Astrocyte of the spinal cord (primary cell): ENCODE data around the gene BCLAF1.
A peak's percentile ranks its signal among the peaks of the same experiment; 100 is the strongest.

Experiments
- DNase-seq: peaks from one replicate; pipeline ENCODE4 v3.0.0; 2011; ENCODE audit warnings: low read depth, low spot score
- H3K4me3 ChIP-seq: 2 replicates; pipeline ENCODE4 v1.5.1; 2011; ENCODE audit warnings: low read depth, mild to moderate bottlenecking, low read length, moderate library complexity
- CTCF ChIP-seq: IDR thresholded peaks from 2 replicates; pipeline ENCODE4 v1.5.1; 2012; ENCODE audit warnings: low read depth, mild to moderate bottlenecking, low read length, inconsistent platforms
- in situ Hi-C: cut with HindIII; loops from 2 replicates; pipeline ENCODE4 v1.10.0; 2017; ENCODE audit warnings: low sequenced_read_pairs

BCLAF1 gene

GRCh38 chr6:136334465-136334846, 44.8 kb upstream of the BCLAF1 start:
- in situ Hi-C loops: no loop called here
- no peak for DNase-seq
- no peak overlapping the region for H3K4me3 ChIP-seq
- no peak for TF ChIP-seq CTCF

DNA sequence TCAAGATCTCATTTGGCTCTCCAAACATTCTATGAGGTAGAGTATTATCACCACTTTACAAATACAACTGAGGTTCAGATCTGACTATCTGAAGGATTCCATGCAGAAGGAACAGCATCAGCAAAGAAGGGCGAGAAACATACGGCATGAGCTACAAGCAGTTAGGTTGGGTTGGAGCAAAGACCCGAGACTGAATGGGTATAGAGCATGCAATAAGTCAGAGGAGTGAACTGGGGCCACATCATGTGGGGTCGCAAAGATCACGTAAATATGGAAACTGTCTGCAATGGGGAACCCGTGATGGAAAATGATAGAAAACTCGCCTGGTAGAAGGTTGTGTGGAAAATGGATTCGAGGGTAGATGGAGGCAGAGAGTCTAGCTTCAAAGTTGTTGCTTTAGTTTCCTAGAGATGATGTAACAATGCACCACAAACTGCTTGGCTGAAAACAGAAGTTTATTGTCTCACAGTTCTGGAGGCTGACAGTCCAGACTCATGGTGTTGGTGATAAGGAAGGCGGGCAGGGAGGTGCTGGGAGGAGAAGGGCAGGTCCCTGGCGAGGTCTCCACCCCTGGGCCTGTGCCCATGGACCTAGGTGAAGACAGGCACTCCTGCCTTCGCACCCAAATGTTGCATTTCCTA, 44.3 kb upstream of the BCLAF1 start:
- no peak for TF ChIP-seq CTCF
- in situ Hi-C loops: no loop called here
- no peak overlapping the region for H3K4me3 ChIP-seq
- no peak for DNase-seq

DNA sequence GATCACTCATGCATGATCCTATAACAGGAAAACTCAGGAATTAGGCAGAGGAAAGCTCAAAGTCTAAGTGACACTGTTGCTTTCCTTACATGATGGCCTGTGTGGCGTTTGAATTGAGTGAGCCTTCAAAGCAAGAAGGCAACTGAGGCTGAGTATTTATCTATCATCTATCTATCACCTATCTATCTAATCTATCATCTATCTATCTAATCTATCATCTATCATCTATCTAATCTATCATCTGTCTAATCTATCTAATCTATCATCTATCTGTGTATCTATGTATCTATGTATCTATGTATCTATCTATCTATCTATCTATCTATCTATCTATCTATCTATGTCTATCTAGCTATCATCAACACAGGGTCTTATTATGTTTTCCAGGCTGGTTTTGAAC, 41.8 kb upstream of the BCLAF1 start:
- in situ Hi-C loops: no loop called here
- no peak overlapping the region for H3K4me3 ChIP-seq
- TF ChIP-seq CTCF: no peak
- no peak for DNase-seq

DNA sequence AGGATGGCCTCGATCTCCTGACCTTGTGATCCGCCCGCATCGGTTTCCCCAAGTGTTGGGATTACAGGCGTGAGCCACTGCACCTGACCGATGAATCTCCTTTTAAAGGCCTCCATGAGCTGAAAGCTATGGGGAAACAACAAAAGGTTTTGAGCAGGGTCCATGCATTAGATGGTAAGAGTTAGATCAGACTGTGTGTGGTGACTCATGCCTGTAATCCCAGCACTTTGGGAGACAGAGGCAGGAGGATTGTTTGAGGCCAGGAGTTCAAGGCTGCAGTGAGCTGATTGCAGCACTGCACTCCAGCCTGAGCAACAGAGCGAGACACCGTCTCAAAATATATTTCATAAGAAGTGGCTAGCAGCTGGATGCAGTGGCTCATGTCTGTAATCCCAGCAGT, 41.0 kb upstream of the BCLAF1 start:
- no peak overlapping the region for H3K4me3 ChIP-seq
- no peak for TF ChIP-seq CTCF
- in situ Hi-C loops: no loop called here
- DNase-seq: no peak

DNA sequence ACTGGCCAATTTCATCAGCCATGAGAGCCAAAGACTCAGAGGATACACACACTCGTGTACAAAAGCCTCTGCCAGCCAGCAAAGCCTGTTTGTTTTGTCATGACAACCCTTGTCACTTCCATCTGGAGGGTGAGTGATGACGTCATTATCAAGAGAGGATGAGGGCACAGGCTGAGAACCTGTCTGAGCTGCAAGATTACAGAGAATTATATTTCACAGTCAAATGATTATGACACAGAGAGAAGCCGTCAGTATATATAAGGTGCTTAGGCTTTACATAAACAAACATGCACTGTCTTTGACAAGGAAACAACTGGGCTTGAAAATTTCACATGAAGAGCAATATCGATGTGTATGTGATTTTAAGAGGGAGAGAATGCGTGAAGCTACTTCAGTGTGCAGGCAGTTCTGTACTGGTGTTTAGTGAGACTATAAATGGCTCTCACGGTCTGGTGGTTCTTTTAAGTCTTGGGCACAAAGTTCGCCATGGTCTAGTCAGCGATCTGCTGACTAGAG, 36.5 kb upstream of the BCLAF1 start:
- in situ Hi-C loops: no loop called here
- no peak for TF ChIP-seq CTCF

DNA sequence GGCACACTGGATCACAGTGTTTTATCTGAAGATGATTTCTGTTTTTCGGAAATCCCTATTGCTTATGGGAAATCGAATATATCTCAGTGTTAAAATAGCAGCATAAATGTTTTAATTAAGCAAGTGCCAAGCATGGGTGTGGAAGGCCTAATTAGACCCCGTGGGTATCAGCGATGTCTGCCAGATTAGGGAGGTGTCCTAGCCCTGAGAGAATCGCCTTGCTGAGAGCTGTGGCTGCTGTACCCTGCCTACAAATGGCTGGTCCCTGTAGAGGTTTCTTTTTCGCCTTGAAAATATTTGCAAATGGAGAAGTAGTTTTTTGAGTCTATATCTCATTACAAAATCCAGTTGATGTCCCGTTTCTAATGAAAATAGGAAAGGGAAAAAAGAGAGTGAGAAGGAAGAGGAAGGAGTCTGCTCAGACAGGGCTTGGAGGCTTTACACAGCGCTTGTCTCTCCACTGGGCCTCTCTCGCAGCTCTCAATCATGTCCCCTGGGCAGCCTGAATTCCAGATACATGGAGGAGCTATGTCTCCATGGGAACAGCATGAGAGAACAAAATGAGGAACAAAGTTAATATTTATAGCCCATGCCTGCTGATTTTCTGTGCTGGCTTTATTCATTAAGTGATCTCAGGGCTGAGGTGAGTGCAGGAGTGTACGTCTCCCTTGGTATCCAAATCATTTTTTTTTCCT, 35.2 kb upstream of the BCLAF1 start:
- in situ Hi-C loops: no loop called here
- DNase-seq: no peak
- no peak for TF ChIP-seq CTCF
- H3K4me3 ChIP-seq: no peak overlapping the region

More for the DNA sequence above, 36.5 kb upstream of the BCLAF1 start:
- no peak overlapping the region for H3K4me3 ChIP-seq
- peak; percentile 24 for DNase-seq
